ENCODE results near the gene AP1S3. TPM values are rescaled to one million over a fixed set of nuclear protein-coding genes. Genes with fewer than 3 reads are reported as not detected.

The AP1S3 gene
- total RNA-seq, 1 experiment from 2014 or later: 185 TPM

- Histone ChIP-seq H3K4me3 (replicated peaks in 1 of 2; ENCODE audit: low read depth in 1 of 2, low read length in 2 of 2) (no peak overlapping the region), H3K27me3 (ENCODE audit: insufficient read depth, low read length) (no peaks in the 10 kb centered on the region), H3K79me2 (ENCODE audit: insufficient read depth, low read length) (peaks cover 98% of the 10 kb centered on the region), H2AFZ (ENCODE audit: low read depth, low read length, poor library complexity, severe bottlenecking) (no peak overlapping the region), H3K27ac (ENCODE audit: low read depth, low read length) (peak overlapping the region; percentile 46), H3K9ac (ENCODE audit: low read length) (0 out of 2 replicates have a peak overlapping the region, but pooled peaks have one; percentile 4), H4K20me1 (ENCODE audit: insufficient read depth) (0 out of 2 replicates have a peak, but pooled peaks cover 3% of the 10 kb centered on the region), H3K4me1 (ENCODE audit: control insufficient read depth in 1 of 2, insufficient read depth in 2 of 2, low read length in 2 of 2) (peaks cover 58 to 73% of the 10 kb centered on the region in 2 experiments), H3K4me2 (ENCODE audit: low read length) (peak overlapping the region; percentile 42), H3K36me3 (ENCODE audit: control insufficient read depth in 1 of 2, insufficient read depth in 2 of 2, low read length in 2 of 2) (peaks cover 0 to 14% of the 10 kb centered on the region in 2 experiments; a peak in 2 of 4 replicates), H3K9me2 (ENCODE audit: insufficient read depth) (no peaks in the 10 kb centered on the region), H3K9me3 (ENCODE audit: control insufficient read depth in 1 of 2, insufficient read depth in 1 of 2, low read depth in 1 of 2, low read length in 2 of 2) (peaks cover 0 to 4% of the 10 kb centered on the region in 2 experiments; a peak in 1 of 4 replicates)
- intact Hi-C loops (cut with micrococcal nuclease): no loop called here
- no TSS peak for BruUV-seq (replicated peaks)
- POLR2A ChIA-PET: no interaction called here
- RAD21 ChIA-PET (ENCODE audit: low non-redundant PET in 1 of 2, low total read pairs in 2 of 2, uncharacterized antibody in 2 of 2, unreplicated experiment in 2 of 2): no interaction called here
- DNase-seq (ENCODE audit: low read depth, low spot score): no peak
- no peak for TF ChIP-seq EZH2 (IDR thresholded peaks at IDR 0.05)
- no peak for TF ChIP-seq ATF3 (IDR thresholded peaks at IDR 0.05)
- TF ChIP-seq POLR2A (IDR thresholded peaks at IDR 0.05; ENCODE audit: borderline replicate concordance, extremely low read depth, insufficient read depth, insufficient read length): no peak
- no peak for TF ChIP-seq SIN3A (IDR thresholded peaks at IDR 0.05; ENCODE audit: low read depth)
- TF ChIP-seq SP1 (IDR thresholded peaks at IDR 0.05; ENCODE audit: low read depth): 0 out of 2 replicates have a peak, but pooled peaks have one; percentile 15
- peak; percentile 46; the same call in 1 of the 2 replicates for TF ChIP-seq EGR1 (IDR thresholded peaks at IDR 0.05; ENCODE audit: low read depth)
- TF ChIP-seq CEBPB (IDR thresholded peaks at IDR 0.05; ENCODE audit: low read depth): no peak
- TF ChIP-seq ZNF274 (IDR thresholded peaks at IDR 0.05; ENCODE audit: low read depth, low read length): no peak
- TF ChIP-seq POLR2AphosphoS5 (IDR thresholded peaks at IDR 0.05; ENCODE audit: low read depth, low read length): no peak
- TF ChIP-seq RAD21 (IDR thresholded peaks at IDR 0.05; ENCODE audit: low read depth): no peak
- no peak for TF ChIP-seq REST (IDR thresholded peaks at IDR 0.05; ENCODE audit: low read depth)
- TF ChIP-seq SRF (IDR thresholded peaks at IDR 0.05; ENCODE audit: low read depth): no peak
- TF ChIP-seq EZH2phosphoT487 (IDR thresholded peaks at IDR 0.05; ENCODE audit: borderline replicate concordance): no peak
- TF ChIP-seq ELF1 (IDR thresholded peaks at IDR 0.05; ENCODE audit: borderline replicate concordance, low read depth): no peak
- no peak for TF ChIP-seq ZFX (IDR thresholded peaks at IDR 0.05)
- no peak; the same call in 1 of the 2 replicates for TF ChIP-seq JUND (IDR thresholded peaks at IDR 0.05)
- TF ChIP-seq YY1 (IDR thresholded peaks at IDR 0.05; ENCODE audit: extremely low read depth, insufficient replicate concordance, low read depth, low read length): no peak
- peak; percentile 30; the same call in 1 of the 2 replicates for TF ChIP-seq FOSL1 (IDR thresholded peaks at IDR 0.05; ENCODE audit: low read depth)
- TF ChIP-seq CBX3 (IDR thresholded peaks at IDR 0.05; ENCODE audit: low read depth): no peak
- no peak for TF ChIP-seq CTCF (IDR thresholded peaks at IDR 0.05 in 2 of 3, conservative IDR thresholded peaks at IDR 0.05 in 1 of 3; ENCODE audit: borderline replicate concordance in 1 of 3, insufficient read depth in 1 of 3, low read depth in 2 of 3, low read length in 2 of 3)
- TF ChIP-seq ZBTB33 (IDR thresholded peaks at IDR 0.05; ENCODE audit: extremely low read depth, insufficient replicate concordance, low read length): no peak
- 0 out of 2 replicates have a peak, but pooled peaks have one; percentile 21 for TF ChIP-seq MAX (IDR thresholded peaks at IDR 0.05)
- CTCF ChIA-PET: interaction anchor here (1.3 kb wide), 1 partner anchor 8 kb away, joined by 7 read pairs; no protein-coding TSS in a partner anchor
- ATAC-seq: peak; percentile 60
These were observed 48.0 kb downstream of the AP1S3 start for GRCh38 chr2:223789423-223789822.
